Liver (tissue), 9 donors: ENCODE results near the gene RNF149. TPM values are rescaled to one million over a fixed set of nuclear protein-coding genes. Genes with fewer than 3 reads are reported as not detected.

Experiments
- DNase-seq: peaks from one replicate; pipeline ENCODE4 v3.0.0-alpha.2; 2017; ENCODE audit warnings: low spot score
- H3K27ac ChIP-seq, 2 donors: one replicate each; pipeline ENCODE4 v1.7.0; 2013; ENCODE audit warnings: inconsistent platforms in 2 of 2, low read length in 2 of 2, control low read depth in 1 of 2, low read depth in 1 of 2, mild to moderate bottlenecking in 1 of 2
- H3K27me3 ChIP-seq, 4 donors: one replicate each; pipeline versions ENCODE4 v1.6.1 to v1.7.0; 2013; ENCODE audit warnings: low read length in 3 of 4, inconsistent platforms in 1 of 4, mild to moderate bottlenecking in 1 of 4, moderate library complexity in 1 of 4; ENCODE audit not compliant: control insufficient read depth in 4 of 4, insufficient read depth in 4 of 4
- H3K36me3 ChIP-seq, 4 donors: one replicate each; pipeline versions ENCODE4 v1.6.1 to v1.7.0; 2013; ENCODE audit warnings: low read length in 3 of 4, mild to moderate bottlenecking in 3 of 4, low read depth in 1 of 4, moderate library complexity in 1 of 4; ENCODE audit not compliant: control insufficient read depth in 4 of 4, insufficient read depth in 3 of 4
- H3K4me1 ChIP-seq, 4 donors: one replicate each; pipeline versions ENCODE4 v1.6.1 to v1.7.0; 2013; ENCODE audit warnings: low read length in 3 of 4, mild to moderate bottlenecking in 3 of 4, moderate library complexity in 1 of 4; ENCODE audit not compliant: control insufficient read depth in 4 of 4, insufficient read depth in 4 of 4
- H3K4me3 ChIP-seq, 3 donors: one replicate each; pipeline versions ENCODE4 v1.6.1 to v1.7.0; 2013; ENCODE audit warnings: low read length in 3 of 3, control low read depth in 1 of 3, low read depth in 1 of 3, mild to moderate bottlenecking in 1 of 3
- H3K9ac ChIP-seq, 2 donors: one replicate each; pipeline ENCODE4 v1.7.0; 2013; ENCODE audit warnings: low read length in 2 of 2, mild to moderate bottlenecking in 2 of 2, moderate library complexity in 2 of 2, control low read depth in 1 of 2, low read depth in 1 of 2
- H3K9me3 ChIP-seq, 4 donors: one replicate each; pipeline versions ENCODE4 v1.6.1 to v1.7.0; 2013; ENCODE audit warnings: low read length in 3 of 4; ENCODE audit not compliant: control insufficient read depth in 4 of 4
- CTCF ChIP-seq: fragments of 150-350 bp; IDR thresholded peaks from 2 replicates; pipeline ENCODE4 v1.5.1; 2017; ENCODE audit warnings: improper control_type of control experiment, low read depth, low read length; ENCODE audit not compliant: missing input control
- EGR1 ChIP-seq, 2 donors: IDR thresholded peaks; 2 replicates each; pipeline ENCODE4 v1.6.1; 2016 to 2018; ENCODE audit warnings: antibody characterized with exemption in 2 of 2, low read depth in 2 of 2
- FOXA1 ChIP-seq: IDR thresholded peaks from 2 replicates; pipeline ENCODE4 v1.6.1; 2016; ENCODE audit warnings: antibody characterized with exemption
- FOXA2 ChIP-seq: IDR thresholded peaks from 2 replicates; pipeline ENCODE4 v1.6.1; 2016; ENCODE audit warnings: antibody characterized with exemption
- GABPA ChIP-seq, 2 donors: IDR thresholded peaks in 1 of 2; conservative IDR thresholded peaks in 1 of 2; 2 replicates each; pipeline ENCODE4 v1.6.1; 2016; ENCODE audit warnings: antibody characterized with exemption in 2 of 2, mild to moderate bottlenecking in 1 of 2, moderate library complexity in 1 of 2
- HNF4A ChIP-seq, 2 donors: conservative IDR thresholded peaks; 2 replicates each; pipeline ENCODE4 v1.6.1; 2016; ENCODE audit warnings: antibody characterized with exemption in 2 of 2, mild to moderate bottlenecking in 2 of 2
- HNF4G ChIP-seq: IDR thresholded peaks from 2 replicates; pipeline ENCODE4 v1.6.1; 2016; ENCODE audit warnings: antibody characterized with exemption
- JUND ChIP-seq, 2 donors: IDR thresholded peaks; 2 replicates each; pipeline ENCODE4 v1.6.1; 2016; ENCODE audit warnings: antibody characterized with exemption in 2 of 2
- NR2F2 ChIP-seq: IDR thresholded peaks from 2 replicates; pipeline ENCODE4 v1.6.1; 2016; ENCODE audit warnings: antibody characterized with exemption
- RAD21 ChIP-seq, 2 donors: IDR thresholded peaks; 2 replicates each; pipeline ENCODE4 v1.6.1; 2016; ENCODE audit warnings: antibody characterized with exemption in 2 of 2, mild to moderate bottlenecking in 2 of 2
- REST ChIP-seq: IDR thresholded peaks from 2 replicates; pipeline ENCODE4 v1.6.1; 2016; ENCODE audit warnings: antibody characterized with exemption, mild to moderate bottlenecking
- RXRA ChIP-seq, 2 donors: IDR thresholded peaks; 2 replicates each; pipeline ENCODE4 v1.6.1; 2017 to 2018; ENCODE audit warnings: antibody characterized with exemption in 2 of 2, mild to moderate bottlenecking in 1 of 2
- SP1 ChIP-seq: IDR thresholded peaks from 2 replicates; pipeline ENCODE4 v1.6.1; 2018; ENCODE audit warnings: antibody characterized with exemption, mild to moderate bottlenecking
- TAF1 ChIP-seq: conservative IDR thresholded peaks from 2 replicates; pipeline ENCODE4 v1.6.1; 2016; ENCODE audit warnings: antibody characterized with exemption, mild to moderate bottlenecking
- YY1 ChIP-seq: IDR thresholded peaks from 2 replicates; pipeline ENCODE4 v1.6.1; 2016; ENCODE audit warnings: antibody characterized with exemption, mild to moderate bottlenecking
- WGBS: extraction: QIAGEN DNeasy Blood & Tissue Kit; methylation state at CpG from one replicate; pipeline ENCODE4 v1.1.7; 2013; 5-methylcytosine and 5-hydroxymethylcytosine counted together
- polyA plus RNA-seq, 2 donors: library from polyadenylated mRNA; stranded (reverse) in 1 of 2; unstranded in 1 of 2; fragments of 200-250 nt in 1 of 2; fragments of >200 nt in 1 of 2; fragmentation: Nextera tagmentation in 1 of 2; extraction: Ambion mirVana in 1 of 2; gene quantifications; one replicate each; pipeline versions ENCODE4 v1.2.1 to v1.2.3, GENCODE V29; 2013 to 2015
- total RNA-seq, 2 donors: library from RNA; depleted of rRNA; stranded (reverse); fragments of >200 nt; gene quantifications; one replicate each; pipeline ENCODE4 v1.2.3, GENCODE V29; 2014
- TF ChIP-seq, protein P1 (sequence below): IDR thresholded peaks from 2 replicates; pipeline ENCODE4 v1.6.1; 2016; ENCODE audit warnings: antibody characterized with exemption
- TF ChIP-seq, protein P2 (sequence below): IDR thresholded peaks from 2 replicates; pipeline ENCODE4 v1.6.1; 2016; ENCODE audit warnings: antibody characterized with exemption
- TF ChIP-seq, protein P3 (sequence below): IDR thresholded peaks from 2 replicates; pipeline ENCODE4 v1.6.1; 2016; ENCODE audit warnings: antibody characterized with exemption
- donor health status: healthy.
- donor health status: healthy.
- donor health status: healthy.
- donor health status: healthy.
- donor health status: healthy.

Gene RNF149
- total and polyA plus RNA-seq, 4 donors: 14.1 to 54.7 (median 29.1) TPM

DNA sequence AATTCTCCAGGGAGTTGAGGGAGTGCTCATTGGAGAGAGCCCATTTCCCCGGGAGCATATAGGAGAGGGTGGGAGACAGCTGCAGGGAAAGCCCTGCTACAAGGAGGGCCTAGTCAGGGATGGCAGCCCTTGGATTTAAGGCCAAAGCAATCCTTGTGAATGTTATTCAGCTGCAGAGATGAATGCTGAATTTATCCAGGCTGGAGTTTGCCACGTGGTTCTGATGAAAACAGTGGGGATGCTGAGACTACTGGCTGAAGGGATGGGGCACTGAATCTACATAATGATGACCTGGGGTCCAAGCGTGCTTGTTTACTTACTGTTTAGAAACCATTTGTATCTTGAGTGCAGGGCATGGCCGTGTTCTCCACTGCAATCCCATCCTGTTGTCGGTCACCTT lies 35.6 kb upstream of the RNF149 start:
- Histone ChIP-seq H3K4me3 (no peak overlapping the region), H3K27me3 (no peaks in the 10 kb centered on the region), H3K9me3 (no peaks in the 10 kb centered on the region), H3K9ac (no peak overlapping the region), H3K27ac (no peak overlapping the region), H3K36me3 (no peaks in the 10 kb centered on the region), H3K4me1 (peaks cover 0 to 16% (median 10%) of the 10 kb centered on the region in 4 donors)
- 74% methylated on average over 5 of the region's 5 CpGs for WGBS
- no peak for DNase-seq
- TF ChIP-seq, protein P1, sequence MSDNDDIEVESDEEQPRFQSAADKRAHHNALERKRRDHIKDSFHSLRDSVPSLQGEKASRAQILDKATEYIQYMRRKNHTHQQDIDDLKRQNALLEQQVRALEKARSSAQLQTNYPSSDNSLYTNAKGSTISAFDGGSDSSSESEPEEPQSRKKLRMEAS: no peak
- TF ChIP-seq FOXA1 (no peak), REST (no peak), GABPA (IDR thresholded peaks at IDR 0.05 in 1 of 2, conservative IDR thresholded peaks at IDR 0.05 in 1 of 2) (no peak), YY1 (no peak), TAF1 (no peak), FOXA2 (no peak), RAD21 (IDR thresholded peaks at IDR 0.05) (no peak), HNF4A (conservative IDR thresholded peaks at IDR 0.05) (no peak), EGR1 (IDR thresholded peaks at IDR 0.05; ENCODE audit: low read depth in 2 of 2) (no peak), CTCF (no peak), NR2F2 (no peak), HNF4G (no peak), SP1 (no peak), RXRA (IDR thresholded peaks at IDR 0.05) (no peak), JUND (IDR thresholded peaks at IDR 0.05) (no peak)
- TF ChIP-seq, protein P2, sequence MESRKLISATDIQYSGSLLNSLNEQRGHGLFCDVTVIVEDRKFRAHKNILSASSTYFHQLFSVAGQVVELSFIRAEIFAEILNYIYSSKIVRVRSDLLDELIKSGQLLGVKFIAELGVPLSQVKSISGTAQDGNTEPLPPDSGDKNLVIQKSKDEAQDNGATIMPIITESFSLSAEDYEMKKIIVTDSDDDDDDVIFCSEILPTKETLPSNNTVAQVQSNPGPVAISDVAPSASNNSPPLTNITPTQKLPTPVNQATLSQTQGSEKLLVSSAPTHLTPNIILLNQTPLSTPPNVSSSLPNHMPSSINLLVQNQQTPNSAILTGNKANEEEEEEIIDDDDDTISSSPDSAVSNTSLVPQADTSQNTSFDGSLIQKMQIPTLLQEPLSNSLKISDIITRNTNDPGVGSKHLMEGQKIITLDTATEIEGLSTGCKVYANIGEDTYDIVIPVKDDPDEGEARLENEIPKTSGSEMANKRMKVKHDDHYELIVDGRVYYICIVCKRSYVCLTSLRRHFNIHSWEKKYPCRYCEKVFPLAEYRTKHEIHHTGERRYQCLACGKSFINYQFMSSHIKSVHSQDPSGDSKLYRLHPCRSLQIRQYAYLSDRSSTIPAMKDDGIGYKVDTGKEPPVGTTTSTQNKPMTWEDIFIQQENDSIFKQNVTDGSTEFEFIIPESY: no peak
- TF ChIP-seq, protein P3, sequence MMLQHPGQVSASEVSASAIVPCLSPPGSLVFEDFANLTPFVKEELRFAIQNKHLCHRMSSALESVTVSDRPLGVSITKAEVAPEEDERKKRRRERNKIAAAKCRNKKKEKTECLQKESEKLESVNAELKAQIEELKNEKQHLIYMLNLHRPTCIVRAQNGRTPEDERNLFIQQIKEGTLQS: no peak
